ENCODE measurements around the gene ZNF674. TPM values are rescaled to one million over a fixed set of nuclear protein-coding genes. Genes with fewer than 3 reads are reported as not detected.

ZNF674 gene
- 1.9 and 2.7 TPM in 2 replicates for total RNA-seq

GRCh38 chrX:46545111-46546005, at the start of gene ZNF674:
TSS of gene ZNF674 (minus strand) at chrX:46545421. CDS start at chrX:46542087, 3,334 bp downstream.

GRCh38 chrX:46573331-46573891, 28.2 kb upstream of the ZNF674 start, which contains the start of gene CHST7:
TSS of gene CHST7 (plus strand) at chrX:46573765. CDS start at chrX:46573932, 167 bp downstream.

Other genes starting within 250 kb of the ZNF674 start
- gene CHST7, start 28.3 kb upstream of the ZNF674 start, total RNA-seq: 7.4 and 9.4 TPM in 2 replicates
- 8.4 and 22.4 TPM in 2 replicates for gene SLC9A7, start 213.7 kb upstream of the ZNF674 start, total RNA-seq